Measurements from ENCODE around the gene TNS3. TPM values are rescaled to one million over a fixed set of nuclear protein-coding genes. Genes with fewer than 3 reads are reported as not detected.
"Not testable (repeated sequence)": the region's sequence is repeated elsewhere in the genome, so short reads cannot be mapped to it uniquely, and the experiment has no call there.

The TNS3 gene
- total RNA-seq, 1 donor from 2014 or later = 30.4 TPM

DNA sequence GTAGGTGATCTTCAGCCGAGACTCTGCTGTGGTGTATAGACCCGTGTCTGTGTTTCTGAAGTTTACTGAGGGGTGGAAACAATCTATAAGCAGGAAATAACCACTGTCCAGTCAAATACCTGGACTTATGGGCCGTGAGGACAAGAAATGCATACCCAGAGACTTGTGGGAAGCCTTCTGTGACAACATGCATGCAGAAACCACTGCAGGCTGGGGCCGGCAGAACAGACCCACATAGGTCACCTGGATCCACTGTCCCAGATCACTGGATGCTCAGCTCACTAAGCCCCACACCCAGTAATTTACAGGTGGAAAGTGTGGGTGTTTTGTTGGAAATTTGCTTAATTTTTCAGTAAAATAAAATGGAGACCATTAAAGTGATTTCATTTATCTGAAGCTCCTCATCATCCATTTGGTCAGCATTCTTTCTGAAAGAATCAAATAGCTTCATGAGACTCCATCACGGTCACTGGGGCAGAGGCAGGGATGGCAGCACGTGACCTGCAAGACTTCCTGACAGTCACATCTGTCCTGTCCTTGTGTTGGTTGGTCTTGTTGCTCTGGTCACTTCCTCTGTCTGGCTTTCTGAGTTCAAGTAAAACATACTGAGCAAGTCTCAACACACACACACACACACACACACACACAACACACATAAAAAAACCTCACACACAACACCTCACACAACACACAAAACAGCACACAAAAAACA, 108.3 kb downstream of the TNS3 start:
- no peak for DNase-seq (ENCODE audit: low read depth, low spot score)

DNA sequence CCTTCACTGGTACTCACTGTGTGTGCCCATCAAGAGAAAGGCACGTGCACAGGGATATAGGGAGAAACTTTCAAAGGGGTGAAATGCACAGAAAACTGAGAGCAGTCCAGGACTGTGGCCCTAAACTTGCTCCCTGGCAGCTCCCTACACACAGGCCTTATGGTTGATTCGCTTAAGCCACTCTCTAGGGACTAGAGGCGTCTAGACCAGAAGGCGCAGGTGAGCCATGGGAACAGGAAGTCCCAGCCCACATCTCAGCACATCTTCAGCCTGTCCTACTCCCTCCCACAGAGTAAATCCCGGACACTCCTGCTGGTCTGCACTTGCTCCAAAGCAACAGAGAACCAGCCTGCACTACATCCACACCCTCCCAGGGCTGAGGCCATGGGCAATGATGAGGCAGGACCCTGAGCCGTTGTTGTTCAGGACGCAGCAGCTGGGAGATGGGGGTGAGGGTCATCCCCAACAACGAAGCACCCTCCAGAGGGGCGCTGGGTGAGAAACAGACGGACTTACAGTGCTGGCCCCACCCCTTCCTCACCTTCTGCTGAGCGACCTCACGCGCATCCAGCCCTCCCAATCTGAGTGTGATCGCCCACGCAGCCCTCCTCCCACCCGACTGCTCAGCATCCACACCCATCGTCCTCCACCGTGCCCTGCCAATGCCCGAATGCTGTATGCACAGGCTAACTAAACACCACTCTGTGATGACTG, 109.3 kb downstream of the TNS3 start:
- no peak for DNase-seq (ENCODE audit: low read depth, low spot score)

DNA sequence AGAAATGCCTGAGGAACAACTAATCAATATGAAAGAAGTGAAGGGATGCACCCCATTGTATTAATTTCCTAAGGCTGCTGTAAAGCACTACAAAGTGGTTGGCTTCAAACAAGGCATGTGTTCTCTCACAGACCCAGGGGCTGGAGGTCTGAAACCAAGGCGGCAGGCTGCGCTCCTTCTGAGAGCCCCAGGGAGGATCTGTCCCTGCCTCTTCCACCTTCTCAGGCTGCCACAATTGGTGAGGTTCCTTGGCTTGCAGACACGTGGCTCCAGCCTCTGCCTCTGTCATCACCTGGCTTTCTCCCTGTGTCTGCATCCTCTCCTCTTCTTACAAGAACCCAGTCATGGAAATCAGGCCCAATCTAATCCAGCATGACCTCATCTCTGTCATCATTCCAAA, 110.1 kb downstream of the TNS3 start:
- no peak for DNase-seq (ENCODE audit: low read depth, low spot score)

DNA sequence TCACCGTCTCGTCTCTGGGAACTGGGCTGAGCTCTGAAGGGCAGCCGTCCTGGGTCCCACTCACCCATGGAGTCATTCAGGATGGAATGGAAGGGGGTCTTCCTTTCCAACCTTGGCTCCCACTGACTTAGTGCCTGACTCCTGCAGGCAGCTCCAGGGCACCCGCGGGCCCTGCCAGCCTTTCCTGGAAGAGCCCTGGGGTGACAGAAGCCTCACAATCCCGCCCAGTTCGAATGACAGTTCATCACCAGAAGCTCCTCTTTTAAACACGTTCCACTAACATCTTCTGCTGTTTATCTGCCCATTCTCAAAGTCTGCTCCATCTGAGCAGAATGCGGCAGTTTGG, 110.6 kb downstream of the TNS3 start:
- DNase-seq (ENCODE audit: low read depth, low spot score) = no peak

DNA sequence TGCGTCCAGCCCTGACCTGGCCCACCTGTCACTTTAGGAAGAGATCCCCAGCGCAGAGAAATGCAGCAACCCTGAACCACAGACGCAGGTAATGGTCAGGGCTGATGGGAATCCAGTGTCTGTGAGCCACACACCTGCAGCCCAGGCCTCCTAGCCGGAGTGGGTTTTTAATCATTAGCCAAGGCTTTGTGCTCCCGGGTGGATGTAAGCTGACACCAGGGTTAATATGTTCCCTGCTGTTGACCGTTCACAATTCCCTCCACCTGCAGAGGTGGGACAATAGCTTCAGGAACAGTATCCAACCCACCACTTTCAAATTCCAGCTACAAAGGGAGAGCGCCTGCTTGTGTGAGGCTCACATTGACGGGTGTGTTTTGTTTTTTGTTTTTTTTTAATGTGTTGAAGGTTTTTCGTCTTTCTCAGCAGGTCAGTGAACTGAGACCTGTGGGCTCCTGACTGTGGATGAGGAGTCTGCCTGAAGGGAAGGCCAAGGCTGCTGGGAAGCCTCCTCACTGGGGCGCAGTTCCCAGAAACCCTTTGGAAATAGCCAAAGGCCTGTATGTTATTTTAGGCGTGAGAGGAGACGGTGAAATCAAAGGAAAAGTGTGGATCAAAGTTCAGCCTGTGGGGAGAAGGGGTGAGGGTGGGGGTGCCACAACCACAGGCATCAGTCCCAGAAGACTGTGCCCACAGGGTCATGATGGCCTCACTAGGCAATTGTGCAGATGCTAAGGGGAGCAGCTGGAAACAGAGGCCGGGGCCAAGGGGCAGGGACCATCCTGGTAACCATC, 111.1 kb downstream of the TNS3 start:
- DNase-seq (ENCODE audit: low read depth, low spot score) = no peak

DNA sequence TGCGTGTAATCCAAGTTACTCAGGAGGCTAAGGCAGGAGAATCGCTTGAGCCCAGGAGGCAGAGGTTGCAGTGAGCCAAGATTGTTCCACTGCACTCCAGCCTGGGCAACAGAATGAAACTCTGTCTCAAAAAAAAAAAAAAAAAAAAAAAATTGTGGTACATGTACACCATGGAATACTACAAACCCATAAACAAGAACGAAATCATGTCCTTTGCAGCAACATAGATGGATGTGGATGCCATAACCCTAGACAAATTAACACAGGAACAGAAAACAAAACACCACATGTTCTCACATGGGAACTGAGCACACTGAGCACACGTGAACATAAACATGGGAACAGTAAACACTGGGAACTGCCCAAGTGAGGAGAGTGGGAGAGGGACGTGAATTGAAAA, 112.1 kb downstream of the TNS3 start:
- not testable (repeated sequence) for DNase-seq (ENCODE audit: low read depth, low spot score)

DNA sequence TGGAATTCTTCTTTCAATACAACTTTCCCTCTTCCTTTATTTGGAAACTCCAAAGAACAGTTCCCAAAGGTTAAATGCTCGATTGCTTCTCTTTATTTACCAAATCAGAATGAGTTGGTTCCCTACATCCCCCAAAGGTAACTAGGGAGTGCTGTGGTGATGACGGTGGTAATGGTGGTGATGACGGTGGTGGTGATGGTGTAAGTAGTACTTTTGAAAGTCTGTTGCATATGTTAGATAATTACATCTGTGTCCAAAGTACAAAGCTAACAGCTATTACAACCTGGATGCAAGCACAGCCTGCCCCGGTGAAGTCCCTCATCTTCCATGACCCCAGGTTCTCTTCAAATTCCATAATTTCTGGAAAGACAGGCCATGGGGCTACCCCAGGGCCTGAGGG, 115.1 kb downstream of the TNS3 start:
- no peak for DNase-seq (ENCODE audit: low read depth, low spot score)

DNA sequence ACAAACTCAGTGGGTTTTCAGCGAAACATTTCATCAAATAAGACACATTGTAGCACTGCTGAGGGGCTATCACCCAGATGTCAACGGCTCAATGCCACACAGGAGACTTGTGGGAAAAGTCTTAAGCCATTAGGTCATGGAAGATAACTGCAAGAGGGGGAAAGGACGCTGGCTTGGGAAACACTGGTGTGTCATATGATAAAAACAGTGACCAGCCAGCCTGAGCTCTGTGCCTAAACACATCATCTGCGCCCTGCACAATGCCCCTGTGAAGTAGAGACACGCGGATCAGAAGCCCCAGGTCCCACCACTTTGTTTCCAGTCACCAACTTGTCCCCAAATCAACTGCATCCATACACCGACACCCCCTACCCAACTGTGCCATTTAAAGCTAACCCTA, 116.7 kb downstream of the TNS3 start:
- DNase-seq (ENCODE audit: low read depth, low spot score) = no peak

DNA sequence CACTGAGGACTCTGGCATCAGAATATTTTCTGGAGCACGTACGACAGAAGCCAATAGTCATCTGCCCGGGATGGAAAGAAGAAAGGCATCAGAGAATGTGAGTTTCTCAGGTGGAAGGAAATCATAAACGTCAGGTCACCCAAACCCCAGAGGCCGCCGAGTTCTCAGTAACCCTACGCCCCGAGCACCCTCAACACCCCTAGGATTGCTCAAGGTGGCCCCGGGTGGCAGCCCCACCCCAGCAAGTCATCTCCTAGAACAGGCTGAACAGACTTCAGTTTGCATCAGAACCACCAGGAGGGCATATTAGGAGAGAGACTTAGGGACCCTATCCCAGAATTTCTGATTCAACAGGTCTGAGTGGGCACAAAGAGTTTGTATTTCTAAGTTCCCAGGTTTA, 117.6 kb downstream of the TNS3 start:
- no peak for DNase-seq (ENCODE audit: low read depth, low spot score)

DNA sequence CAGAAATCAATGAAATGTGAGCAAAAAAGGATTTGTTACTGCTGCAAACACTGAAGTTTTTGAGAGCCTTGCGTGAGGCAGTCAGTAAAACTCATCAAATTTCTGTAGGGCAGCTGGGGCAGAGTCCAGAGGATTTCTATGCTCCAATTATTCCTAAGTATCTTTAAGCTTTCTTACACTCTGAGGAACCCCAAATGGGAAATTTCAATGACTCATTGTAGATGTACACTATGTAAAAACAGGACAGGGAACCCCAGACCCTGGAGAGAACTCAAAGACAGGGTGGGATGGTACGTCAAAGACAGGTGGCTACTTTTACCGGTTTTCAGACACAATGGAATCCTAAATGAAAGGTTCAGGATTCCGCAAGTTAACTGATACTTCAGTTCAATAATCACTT, 120.2 kb downstream of the TNS3 start:
- DNase-seq (ENCODE audit: low read depth, low spot score) = no peak

DNA sequence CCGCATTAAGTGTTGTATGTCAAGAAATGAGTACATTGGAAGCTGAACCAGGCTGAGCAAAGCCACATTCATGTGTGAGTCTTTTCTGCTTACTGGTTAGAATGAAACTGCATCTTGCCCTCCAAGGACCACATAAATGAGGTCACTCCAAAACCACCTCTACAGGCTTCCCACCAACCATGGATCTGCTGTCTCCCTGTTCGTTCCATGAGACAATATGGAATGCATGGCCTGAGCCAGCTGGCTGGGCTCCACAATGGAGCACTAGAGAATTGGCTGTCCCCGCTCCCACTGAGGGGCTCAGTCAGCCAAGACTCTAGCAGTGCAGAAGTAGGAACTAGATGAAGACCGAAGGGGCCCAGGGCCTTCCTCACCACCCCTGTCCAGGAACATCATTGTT, 120.8 kb downstream of the TNS3 start:
- DNase-seq (ENCODE audit: low read depth, low spot score) = no peak

DNA sequence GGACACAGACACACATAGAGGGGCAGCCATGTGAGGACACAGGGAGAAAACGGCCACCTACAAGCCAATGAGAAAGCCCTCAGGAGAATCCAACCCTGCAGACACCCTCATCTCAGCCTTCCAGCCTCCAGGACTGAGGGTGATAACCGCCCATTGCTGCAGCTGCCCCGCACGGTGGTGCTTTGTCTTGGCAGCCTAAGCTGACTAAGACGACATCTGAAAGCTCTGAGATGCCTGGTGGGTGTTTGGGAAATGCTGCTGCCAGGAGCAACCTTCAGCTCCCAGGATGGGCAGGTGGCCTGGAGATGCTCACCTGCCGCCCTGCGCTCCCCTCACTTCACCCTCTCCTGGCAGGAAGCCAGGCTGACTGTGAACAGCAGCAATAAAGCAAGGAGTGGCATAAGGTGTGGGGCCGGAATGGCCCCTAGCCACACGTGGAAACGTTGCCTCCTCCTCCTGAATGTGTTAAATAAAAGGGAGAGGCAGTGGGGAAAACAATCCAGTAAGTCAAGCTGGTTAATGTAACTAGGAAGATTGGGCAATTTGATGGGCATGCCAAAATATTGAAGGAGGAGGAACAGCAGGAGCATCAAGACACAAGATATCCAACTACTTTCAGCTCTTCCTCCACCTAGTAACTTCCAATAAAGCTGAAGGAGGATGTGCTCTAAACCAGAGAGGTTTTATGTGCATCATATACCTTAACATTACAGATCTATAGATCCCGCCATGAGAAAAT, 121.5 kb downstream of the TNS3 start:
- no peak for DNase-seq (ENCODE audit: low read depth, low spot score)

DNA sequence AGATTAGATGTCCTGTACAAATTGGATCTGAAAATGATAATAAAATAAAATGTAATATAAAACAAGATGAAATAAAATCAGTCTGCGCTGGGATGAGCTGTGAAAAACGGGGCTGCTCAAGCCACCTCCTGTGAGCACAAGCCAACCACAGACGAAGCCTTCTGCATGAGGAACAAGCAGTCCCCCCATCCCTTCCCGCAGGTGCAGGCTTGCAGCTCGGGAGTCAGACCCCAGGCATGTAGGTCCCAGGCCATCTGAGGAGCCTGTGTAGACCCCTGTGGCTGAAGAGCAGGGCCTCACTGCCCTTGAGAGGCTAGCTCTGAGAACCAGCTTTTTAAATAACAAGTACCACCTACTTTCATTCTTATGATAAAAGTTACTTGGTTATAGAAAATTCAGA, 123.4 kb downstream of the TNS3 start:
- DNase-seq (ENCODE audit: low read depth, low spot score) = no peak

DNA sequence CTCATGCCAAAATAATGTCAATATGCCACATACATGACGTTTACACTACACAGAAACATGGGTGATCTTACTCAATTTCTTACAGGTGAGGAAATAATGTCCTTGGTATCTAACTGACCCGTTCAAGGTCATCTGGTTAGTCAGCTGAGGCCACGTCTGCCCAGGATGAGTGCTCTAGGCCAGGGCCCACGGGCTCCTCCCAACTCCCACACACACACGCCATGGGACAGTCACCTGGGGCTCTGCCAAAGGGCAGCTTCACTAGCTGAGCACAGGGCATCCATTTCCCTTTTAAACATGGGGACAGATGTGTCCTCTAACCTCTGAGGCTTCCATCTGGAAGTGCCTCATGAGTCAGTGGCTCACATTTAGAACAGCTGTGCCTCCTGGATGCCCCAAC, 123.9 kb downstream of the TNS3 start:
- DNase-seq (ENCODE audit: low read depth, low spot score) = peak; percentile 61

DNA sequence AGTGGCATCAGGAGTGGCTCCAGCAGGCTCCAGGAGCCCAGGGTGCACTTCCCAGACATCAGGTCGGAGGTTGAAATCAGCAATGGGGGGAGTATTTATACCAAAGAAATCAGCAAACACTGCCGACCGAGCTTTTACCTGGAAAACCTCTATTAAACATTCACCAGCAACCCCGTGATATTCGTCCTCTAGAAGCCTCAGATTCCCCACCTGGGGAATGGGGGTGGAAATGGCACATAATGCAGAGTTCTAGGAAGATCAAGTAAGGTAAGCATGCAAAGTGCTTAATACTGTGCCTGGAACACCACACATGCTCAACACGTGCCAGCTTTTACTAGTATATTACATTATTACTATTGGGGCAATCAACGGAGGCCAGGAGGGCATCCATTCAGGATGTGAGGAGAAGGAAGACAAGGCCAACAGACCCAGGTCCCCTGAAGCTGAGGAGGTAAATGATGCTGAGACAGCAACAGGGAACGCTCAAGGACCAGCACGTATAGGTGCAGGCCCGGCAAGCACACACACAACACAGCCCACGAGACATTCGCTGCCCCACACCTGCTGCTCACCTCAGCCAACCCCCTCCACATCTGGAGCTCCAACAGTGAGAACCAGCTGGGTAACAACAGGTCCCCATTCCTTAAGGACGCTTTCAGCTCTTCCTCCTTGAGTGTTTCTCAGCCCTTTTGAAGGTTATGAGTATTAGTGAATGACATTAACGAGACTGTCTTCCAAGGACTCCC, 125.5 kb downstream of the TNS3 start:
- no peak for DNase-seq (ENCODE audit: low read depth, low spot score)

DNA sequence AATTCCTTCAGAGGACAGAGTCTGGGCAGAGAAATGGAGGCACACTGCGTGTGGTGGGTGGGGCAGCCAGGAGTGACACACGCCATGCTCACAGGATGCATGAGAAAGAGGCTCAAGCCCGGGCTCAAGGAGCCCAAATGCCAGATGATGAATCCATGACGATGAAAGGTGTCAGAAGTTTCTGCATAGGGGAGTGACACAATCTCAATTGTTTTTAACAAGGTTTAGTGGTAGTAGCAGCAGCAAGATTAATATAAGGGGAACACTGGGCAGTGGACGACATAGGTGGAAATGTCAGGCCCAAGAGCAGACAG, 126.1 kb downstream of the TNS3 start:
- no peak for DNase-seq (ENCODE audit: low read depth, low spot score)

DNA sequence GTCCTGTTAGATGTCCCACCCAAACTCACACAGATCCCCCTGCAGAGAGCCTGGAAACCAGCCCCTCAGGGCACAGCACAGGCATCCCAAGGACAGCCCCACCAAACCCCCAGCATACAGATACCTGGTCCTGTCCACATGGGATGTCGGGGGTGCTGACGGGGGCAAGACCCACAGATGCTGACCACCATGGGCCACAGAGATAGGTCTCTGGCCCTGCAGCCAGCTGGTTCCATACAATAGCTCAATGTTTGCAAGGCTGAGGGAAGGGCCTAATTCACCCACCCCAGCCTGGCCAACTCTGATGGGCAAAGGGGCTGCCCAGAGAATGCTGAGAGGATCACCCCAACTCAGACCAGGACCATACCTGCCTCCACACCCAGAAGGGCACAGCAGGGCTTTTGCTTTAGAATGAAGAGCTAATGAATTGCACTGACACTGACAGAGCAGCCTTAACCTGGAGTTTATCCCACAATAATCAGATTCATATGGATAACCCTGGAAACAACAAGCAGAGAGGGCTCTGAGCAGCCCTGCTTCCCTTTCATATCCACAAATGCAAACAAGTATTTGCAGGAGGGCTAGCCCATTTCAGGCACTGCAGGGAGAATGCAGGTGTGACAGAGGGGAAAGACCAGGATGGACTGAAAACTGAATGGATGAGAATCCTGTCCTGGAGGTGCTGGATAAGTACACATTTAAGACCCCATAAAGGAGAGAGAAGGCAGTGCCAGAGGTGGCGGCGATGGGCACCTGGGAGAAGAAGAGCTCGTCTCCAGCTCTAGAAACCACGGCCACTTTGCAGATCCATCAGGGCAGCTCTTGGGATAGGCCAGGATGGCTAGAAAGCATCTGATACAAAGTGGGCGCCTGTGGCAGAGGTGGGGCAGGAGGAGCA, 126.7 kb downstream of the TNS3 start:
- no peak for DNase-seq (ENCODE audit: low read depth, low spot score)

DNA sequence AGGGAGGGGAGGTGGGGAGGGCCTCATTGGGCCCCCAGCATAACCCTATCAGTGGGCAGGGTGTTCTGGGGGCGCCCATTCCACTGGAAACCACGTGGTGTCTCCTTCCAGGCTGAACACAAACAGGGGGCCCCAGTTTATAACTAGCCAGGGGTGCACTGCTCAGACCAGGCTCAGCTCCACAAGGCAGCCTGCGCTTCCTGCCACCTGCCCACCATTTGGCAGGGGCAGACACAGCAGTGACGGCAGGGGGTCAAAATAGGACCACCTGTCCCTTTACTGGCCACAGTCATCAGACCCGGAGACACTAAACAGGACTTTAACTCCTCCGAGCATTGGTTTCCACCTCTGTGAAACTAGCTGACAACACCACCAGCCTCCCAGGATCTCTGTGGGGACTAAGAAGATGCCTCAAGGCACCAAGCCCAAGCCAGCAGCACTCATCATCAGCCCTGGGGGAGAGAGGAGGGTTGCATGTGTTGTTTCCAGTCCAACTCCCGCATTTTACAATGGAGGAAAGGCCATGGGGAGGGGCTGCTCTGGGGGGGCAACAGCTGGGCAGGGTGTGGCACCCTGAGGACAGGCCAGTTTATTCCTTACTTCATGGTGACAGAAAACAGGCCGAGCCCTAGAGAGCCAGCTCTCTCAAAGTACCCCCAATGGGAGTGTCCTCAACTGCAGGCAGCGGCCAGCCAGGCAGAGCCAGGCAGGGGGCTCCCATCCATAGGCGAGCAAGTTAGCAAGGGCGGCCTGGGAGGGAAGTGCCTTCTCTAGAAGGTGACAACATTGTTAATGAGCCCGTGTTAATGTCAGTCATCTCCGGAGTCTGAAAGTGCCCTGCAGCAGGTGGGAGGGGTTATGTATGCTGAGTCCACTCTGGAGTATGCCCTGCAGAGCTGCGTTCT, 127.6 kb downstream of the TNS3 start:
- no peak for DNase-seq (ENCODE audit: low read depth, low spot score)

Data from pulmonary artery endothelial cell (primary cell).